ENCODE data around the gene ZKSCAN4. TPM values are rescaled to one million over a fixed set of nuclear protein-coding genes. Genes with fewer than 3 reads are reported as not detected.

ZKSCAN4 gene
- total and polyA plus RNA-seq, 8 donors, result 1.4 to 3.4 (median 2.1) TPM

DNA sequence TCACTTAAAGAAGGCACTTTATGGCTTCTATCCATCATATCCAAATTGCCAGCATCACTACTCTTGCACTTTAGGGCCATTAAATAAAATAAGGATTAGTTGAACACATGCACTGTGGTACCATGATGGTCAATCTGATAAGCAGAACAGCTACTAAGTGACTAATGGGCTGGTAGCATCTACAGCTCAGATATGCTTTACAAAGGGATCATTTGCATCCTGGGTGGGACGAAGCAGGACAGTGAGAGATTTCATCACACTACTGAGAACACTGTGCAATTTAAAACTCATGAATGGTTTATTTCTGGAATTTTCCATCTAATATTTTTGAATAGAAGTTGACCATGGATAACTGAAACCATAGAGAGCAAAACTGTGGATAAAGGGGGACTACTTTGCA, 52.0 kb downstream of the ZKSCAN4 start:
- H3K4me3 ChIP-seq, result no peak overlapping the region
- FAIRE-seq, result no peak
- no peaks in the 10 kb centered on the region for H3K9me3 ChIP-seq
- 46 to 47% methylated on average over 1 of the region's 1 CpG for WGBS, 2 donors
- no peak for ATAC-seq
- H3K4me1 ChIP-seq, result no peaks in the 10 kb centered on the region
- no peak for DNase-seq
- no peaks in the 10 kb centered on the region for H3K36me3 ChIP-seq
- no peak for TF ChIP-seq CTCF (IDR thresholded peaks at IDR 0.05)
- intact Hi-C loops (cut with DNase I), result no loop called here
- H3K27ac ChIP-seq, result no peak overlapping the region
- peaks cover 0 to 34% (median 4%) of the 10 kb centered on the region in 4 donors for H3K27me3 ChIP-seq

Other genes with a start within 250 kb of the ZKSCAN4 start
- gene ZNF165, start 171.7 kb downstream of the ZKSCAN4 start, total RNA-seq, result 1 to 10 TPM; 2.8 to 4.3 (median 3.2) TPM
- gene ZNF165, start 171.7 kb downstream of the ZKSCAN4 start, polyA plus RNA-seq, result 1 to 10 TPM; 2.8 to 4.0 TPM
- gene ZSCAN16, start 127.7 kb downstream of the ZKSCAN4 start, total RNA-seq, result 1 to 10 TPM; 1.6 to 4.2 (median 2.5) TPM
- 1 to 10 TPM; 4.5 to 5.0 TPM for gene ZSCAN16, start 127.7 kb downstream of the ZKSCAN4 start, polyA plus RNA-seq
- gene ZKSCAN8, start 110.4 kb downstream of the ZKSCAN4 start, total RNA-seq, result 10 to 100 TPM in 1 of 6 donors, 1 to 10 TPM in 5; 5.6 to 12.0 (median 8.7) TPM
- gene ZKSCAN8, start 110.4 kb downstream of the ZKSCAN4 start, polyA plus RNA-seq, result 1 to 10 TPM; 2.4 to 6.0 TPM
- gene ZSCAN9, start 27.0 kb downstream of the ZKSCAN4 start, total RNA-seq, result 1 to 10 TPM; 3.5 to 8.5 (median 4.6) TPM
- gene ZSCAN9, start 27.0 kb downstream of the ZKSCAN4 start, polyA plus RNA-seq, result 10 to 100 TPM in 1 of 2 donors, 1 to 10 TPM in 1; 7.9 to 15.0 TPM
- under 1 TPM; 0.28 to 0.81 (median 0.51) TPM for gene NKAPL, start 7.0 kb upstream of the ZKSCAN4 start, total RNA-seq
- gene NKAPL, start 7.0 kb upstream of the ZKSCAN4 start, polyA plus RNA-seq, result 1 to 10 TPM in 1 of 2 donors, under 1 TPM in 1; 0.80 to 1.5 TPM
- 1 to 10 TPM; 3.6 to 7.6 (median 5.9) TPM for gene ZSCAN26, start 14.9 kb upstream of the ZKSCAN4 start, total RNA-seq
- gene ZSCAN26, start 14.9 kb upstream of the ZKSCAN4 start, polyA plus RNA-seq, result 10 to 100 TPM in 1 of 2 donors, 1 to 10 TPM in 1; 6.8 to 11.7 TPM
- gene PGBD1, start 29.3 kb upstream of the ZKSCAN4 start, total RNA-seq, result 1 to 10 TPM in 2 of 6 donors, under 1 TPM in 4; 0.60 to 1.5 (median 0.83) TPM
- gene PGBD1, start 29.3 kb upstream of the ZKSCAN4 start, polyA plus RNA-seq, result 1 to 10 TPM; 2.2 to 3.1 TPM
- 10 to 100 TPM in 1 of 6 donors, 1 to 10 TPM in 5; 4.4 to 13.2 (median 7.4) TPM for gene ZSCAN31, start 83.9 kb upstream of the ZKSCAN4 start, total RNA-seq
- gene ZSCAN31, start 83.9 kb upstream of the ZKSCAN4 start, polyA plus RNA-seq, result 10 to 100 TPM in 1 of 2 donors, 1 to 10 TPM in 1; 6.3 to 10.5 TPM
- 1 to 10 TPM; 1.5 to 5.0 (median 2.1) TPM for gene ZKSCAN3, start 97.7 kb upstream of the ZKSCAN4 start, total RNA-seq
- gene ZKSCAN3, start 97.7 kb upstream of the ZKSCAN4 start, polyA plus RNA-seq, result 1 to 10 TPM; 1.2 to 1.6 TPM
- gene ZSCAN12, start 147.5 kb upstream of the ZKSCAN4 start, total RNA-seq, result 1 to 10 TPM; 2.1 to 4.4 (median 2.8) TPM
- gene ZSCAN12, start 147.5 kb upstream of the ZKSCAN4 start, polyA plus RNA-seq, result 1 to 10 TPM in 1 of 2 donors, under 1 TPM in 1; 0.80 to 1.9 TPM
- 1 to 10 TPM in 5 of 6 donors, under 1 TPM in 1; 0.75 to 3.3 (median 1.1) TPM for gene ZSCAN23, start 191.2 kb upstream of the ZKSCAN4 start, total RNA-seq
- under 1 TPM; 0.42 to 0.89 TPM for gene ZSCAN23, start 191.2 kb upstream of the ZKSCAN4 start, polyA plus RNA-seq